Immature natural killer cell (primary cell): ENCODE measurements around the gene ELL. TPM values are rescaled to one million over a fixed set of nuclear protein-coding genes. Genes with fewer than 3 reads are reported as not detected.

Experiments used
- polyA plus RNA-seq, 3 donors: library from polyadenylated mRNA; unstranded; fragments of 300-500 nt; fragmentation: Illumina TruSeq; gene quantifications; one replicate each; pipeline ENCODE4 v1.2.3, GENCODE V29; 2021

Gene ELL
- polyA plus RNA-seq, 3 donors from 2014 or later, result 9.1 to 21.1 (median 11.1) TPM

Other genes starting within 250 kb of the ELL start
- gene IQCN, start 247.6 kb downstream of the ELL start, polyA plus RNA-seq, result under 1 TPM in 1 of 3 donors, not detected in 2; 0.15 TPM
- gene JUND, start 240.4 kb downstream of the ELL start, polyA plus RNA-seq, result 10 to 100 TPM; 15.0 to 71.8 (median 54.7) TPM
- gene LSM4, start 199.0 kb downstream of the ELL start, polyA plus RNA-seq, result 100 to 1,000 TPM; 128 to 189 (median 178) TPM
- gene PGPEP1, start 181.5 kb downstream of the ELL start, polyA plus RNA-seq, result 10 to 100 TPM in 2 of 3 donors, 1 to 10 TPM in 1; 8.2 to 20.6 (median 17.5) TPM
- gene GDF15, start 135.9 kb downstream of the ELL start, polyA plus RNA-seq, result not detected
- gene LRRC25, start 124.4 kb downstream of the ELL start, polyA plus RNA-seq, result 10 to 100 TPM in 1 of 3 donors, 1 to 10 TPM in 2; 2.7 to 18.1 (median 7.7) TPM
- gene SSBP4, start 102.7 kb downstream of the ELL start, polyA plus RNA-seq, result 100 to 1,000 TPM in 2 of 3 donors, 10 to 100 TPM in 1; 73.5 to 122 (median 107) TPM
- 10 to 100 TPM; 29.7 to 32.2 (median 31.2) TPM for gene ISYNA1, start 83.9 kb downstream of the ELL start, polyA plus RNA-seq
- 100 to 1,000 TPM in 1 of 3 donors, 10 to 100 TPM in 2; 85.7 to 137 (median 94.5) TPM for gene FKBP8, start 21.5 kb upstream of the ELL start, polyA plus RNA-seq
- 100 to 1,000 TPM in 1 of 3 donors, 10 to 100 TPM in 2; 85.9 to 134 (median 93.0) TPM for gene KXD1, start 35.8 kb upstream of the ELL start, polyA plus RNA-seq
- gene UBA52, start 49.8 kb upstream of the ELL start, polyA plus RNA-seq, result 1,000 to 10,000 TPM in 1 of 3 donors, 100 to 1,000 TPM in 2; 613 to 1,093 (median 997) TPM
- gene REX1BD, start 66.7 kb upstream of the ELL start, polyA plus RNA-seq, result 100 to 1,000 TPM; 123 to 175 (median 146) TPM
- 1 to 10 TPM in 1 of 3 donors, under 1 TPM in 1, not detected in 1; 0.89 to 1.2 TPM for gene CRLF1, start 84.7 kb upstream of the ELL start, polyA plus RNA-seq
- not detected for gene TMEM59L, start 90.8 kb upstream of the ELL start, polyA plus RNA-seq
- gene KLHL26, start 115.0 kb upstream of the ELL start, polyA plus RNA-seq, result 1 to 10 TPM; 1.6 to 4.8 (median 4.5) TPM
- gene CRTC1, start 161.6 kb upstream of the ELL start, polyA plus RNA-seq, result 1 to 10 TPM in 1 of 3 donors, under 1 TPM in 2; 0.50 to 1.1 (median 0.85) TPM